Pons (tissue), 1 donor: ENCODE results near the gene CIAO3.
"Not testable (repeated sequence)": the region's sequence is repeated elsewhere in the genome, so short reads cannot be mapped to it uniquely, and the experiment has no call there.

Experiments used
- DNase-seq: peaks from one replicate; pipeline ENCODE4 v3.0.0-alpha.2; 2016; ENCODE audit warnings: low spot score

Gene CIAO3

GRCh38 chr16:692356-693108 is 48.3 kb downstream of the CIAO3 start:
- DNase-seq = no peak

GRCh38 chr16:691242-691641 is 49.6 kb downstream of the CIAO3 start:
- DNase-seq = not testable (repeated sequence)

- no peak for DNase-seq
Measured at GRCh38 chr16:689175-689897, 51.5 kb downstream of the CIAO3 start.

- no peak for DNase-seq
Measured at GRCh38 chr16:687499-687898, 53.3 kb downstream of the CIAO3 start.

- no peak for DNase-seq
Measured at GRCh38 chr16:686459-687260, 54.1 kb downstream of the CIAO3 start.

- DNase-seq = no peak
Measured at GRCh38 chr16:685967-686366, 54.8 kb downstream of the CIAO3 start.

- no peak for DNase-seq
Measured at GRCh38 chr16:684961-685696, 55.7 kb downstream of the CIAO3 start.

GRCh38 chr16:684071-684794 is 56.6 kb downstream of the CIAO3 start, which contains the start of gene JMJD8:
Gene JMJD8 (minus strand): TSS chr16:684334. CDS start chr16:684319, 15 bp downstream.
- DNase-seq = peak; percentile 88

GRCh38 chr16:683396-684070 is 57.3 kb downstream of the CIAO3 start:
- no peak for DNase-seq

- DNase-seq = no peak
Measured at GRCh38 chr16:682493-683395, 58.1 kb downstream of the CIAO3 start.

GRCh38 chr16:681746-682427 is 58.9 kb downstream of the CIAO3 start:
- no peak for DNase-seq

GRCh38 chr16:680967-681745 is 59.6 kb downstream of the CIAO3 start:
- no peak for DNase-seq

GRCh38 chr16:680625-680945 is 60.2 kb downstream of the CIAO3 start:
- no peak for DNase-seq

GRCh38 chr16:679814-680624 is 60.8 kb downstream of the CIAO3 start, which contains the start of gene STUB1:
Gene STUB1 (plus strand): TSS chr16:680410. CDS start chr16:680526, 116 bp downstream.
- DNase-seq = peak; percentile 74
